Activated B cell treated with CpG ODN at 0.5 μM for 24 hours (primary cell): ENCODE results near the gene ADAMTS16. TPM values are rescaled to one million over a fixed set of nuclear protein-coding genes. Genes with fewer than 3 reads are reported as not detected.

ENCODE experiments used
- ATAC-seq: fragments of 200-7000 bp; cut with Tn5 transposase; one replicate; pipeline ENCODE4 v1.10.0; 2021; ENCODE audit warnings: low read depth, mild to moderate bottlenecking, moderate library complexity
- CTCF ChIA-PET: fragments of 350-600 bp; sonication (Branson Sonifier 250); formaldehyde crosslinking; loops from one replicate; lab custom pipeline; 2021; ENCODE audit warnings: antibody characterized with exemption; lab: Charles Lee
- POLR2A ChIA-PET: fragments of 350-600 bp; sonication (Branson Sonifier 250); formaldehyde crosslinking; loops from one replicate; lab custom pipeline; 2021; ENCODE audit warnings: antibody characterized with exemption; lab: Charles Lee
- DNase-seq: peaks from one replicate; pipeline ENCODE4 v3.0.0; 2022
- H3K27ac Mint-ChIP-seq: one replicate; pipeline ENCODE4 v1.8.0; 2020; ENCODE audit warnings: mixed read lengths
- H3K27me3 Mint-ChIP-seq: one replicate; pipeline ENCODE4 v1.8.0; 2021; ENCODE audit warnings: mixed read lengths
- H3K36me3 Mint-ChIP-seq: one replicate; pipeline ENCODE4 v1.8.0; 2021; ENCODE audit warnings: low read depth, mixed read lengths
- H3K4me1 Mint-ChIP-seq: one replicate; pipeline ENCODE4 v1.8.0; 2021; ENCODE audit warnings: mixed read lengths
- H3K4me3 Mint-ChIP-seq: one replicate; pipeline ENCODE4 v1.8.0; 2020; ENCODE audit warnings: mild to moderate bottlenecking, mixed read lengths
- H3K9me3 Mint-ChIP-seq: one replicate; pipeline ENCODE4 v1.8.0; 2020; ENCODE audit warnings: mixed read lengths
- CTCF ChIP-seq: fragments of 200-600 bp; IDR thresholded peaks from one replicate; pipeline ENCODE4 v1.8.0; 2022; ENCODE audit warnings: antibody characterized with exemption, mild to moderate bottlenecking
- intact Hi-C: fragments of 100-400 bp; cut with micrococcal nuclease; formaldehyde crosslinking; loops from one replicate; pipeline ENCODE4 v1.15.1; 2024
- total RNA-seq: library from RNA; stranded (reverse); gene quantifications from 2 replicates; pipeline ENCODE4 v1.2.3, GENCODE V29; 2022

ADAMTS16 gene
- total RNA-seq, 1 donor from 2014 or later: not detected

- intact Hi-C loops: no loop called here
- H3K27ac Mint-ChIP-seq: no peak overlapping the region
- H3K36me3 Mint-ChIP-seq: no peaks in the 10 kb centered on the region
- ATAC-seq (no peak), DNase-seq (no peak)
- no peaks in the 10 kb centered on the region for H3K4me1 Mint-ChIP-seq
- CTCF ChIA-PET: no interaction called here
- no peak for TF ChIP-seq CTCF
- POLR2A ChIA-PET: no interaction called here
- no peaks in the 10 kb centered on the region for H3K27me3 Mint-ChIP-seq
- no peaks in the 10 kb centered on the region for H3K9me3 Mint-ChIP-seq
- H3K4me3 Mint-ChIP-seq: no peak overlapping the region
Observed at GRCh38 chr5:5278815-5279381, 138.8 kb downstream of the ADAMTS16 start.

GRCh38 chr5:5285906-5286305, 145.8 kb downstream of the ADAMTS16 start:
- Mint-ChIP-seq H3K36me3 (no peaks in the 10 kb centered on the region), H3K9me3 (peaks cover 8% of the 10 kb centered on the region), H3K4me1 (no peaks in the 10 kb centered on the region), H3K27me3 (no peaks in the 10 kb centered on the region), H3K27ac (no peak overlapping the region), H3K4me3 (no peak overlapping the region)
- TF ChIP-seq CTCF: no peak
- CTCF ChIA-PET: no interaction called here
- DNase-seq: no peak
- intact Hi-C loops: no loop called here
- POLR2A ChIA-PET: no interaction called here
- no peak for ATAC-seq

- no peak for DNase-seq
- Mint-ChIP-seq H3K4me1 (no peaks in the 10 kb centered on the region), H3K27ac (no peak overlapping the region), H3K27me3 (no peaks in the 10 kb centered on the region), H3K4me3 (no peak overlapping the region), H3K36me3 (no peaks in the 10 kb centered on the region), H3K9me3 (peaks cover 8% of the 10 kb centered on the region)
- intact Hi-C loops: no loop called here
- no peak for TF ChIP-seq CTCF
- ChIA-PET POLR2A (no interaction called here), CTCF (no interaction called here)
- no peak for ATAC-seq
Observed at GRCh38 chr5:5287419-5287818, 147.3 kb downstream of the ADAMTS16 start.

GRCh38 chr5:5288201-5288600, 148.1 kb downstream of the ADAMTS16 start:
- Mint-ChIP-seq H3K27me3 (no peaks in the 10 kb centered on the region), H3K36me3 (no peaks in the 10 kb centered on the region), H3K27ac (no peak overlapping the region), H3K9me3 (peaks cover 8% of the 10 kb centered on the region), H3K4me1 (no peaks in the 10 kb centered on the region), H3K4me3 (no peak overlapping the region)
- ChIA-PET CTCF (no interaction called here), POLR2A (no interaction called here)
- TF ChIP-seq CTCF: no peak
- intact Hi-C loops: no loop called here
- DNase-seq: no peak
- ATAC-seq: no peak

GRCh38 chr5:5289537-5289936, 149.4 kb downstream of the ADAMTS16 start:
- peaks cover 7% of the 10 kb centered on the region for H3K9me3 Mint-ChIP-seq

More at GRCh38 chr5:5289537-5289936, 149.4 kb downstream of the ADAMTS16 start:
- H3K27me3 Mint-ChIP-seq: no peaks in the 10 kb centered on the region
- DNase-seq (no peak), ATAC-seq (no peak)
- no peak overlapping the region for H3K4me3 Mint-ChIP-seq
- no peak for TF ChIP-seq CTCF
- no peaks in the 10 kb centered on the region for H3K36me3 Mint-ChIP-seq
- no peak overlapping the region for H3K27ac Mint-ChIP-seq
- POLR2A ChIA-PET: no interaction called here
- CTCF ChIA-PET: no interaction called here
- intact Hi-C loops: no loop called here
- H3K4me1 Mint-ChIP-seq: no peaks in the 10 kb centered on the region
